ENCODE measurements around the gene BHLHA9. TPM values are rescaled to one million over a fixed set of nuclear protein-coding genes. Genes with fewer than 3 reads are reported as not detected.
A peak's percentile ranks its signal among the peaks of the same experiment; 100 is the strongest.

The BHLHA9 gene
- total and polyA plus RNA-seq, 9 of the 15 experiments (the other 6 are each of a cell fraction or from before 2014, with no cell fraction given) = not detected

GRCh38 chr17:1260770-1261161, 9.5 kb upstream of the BHLHA9 start (continued):
- TF ChIP-seq, protein P1, sequence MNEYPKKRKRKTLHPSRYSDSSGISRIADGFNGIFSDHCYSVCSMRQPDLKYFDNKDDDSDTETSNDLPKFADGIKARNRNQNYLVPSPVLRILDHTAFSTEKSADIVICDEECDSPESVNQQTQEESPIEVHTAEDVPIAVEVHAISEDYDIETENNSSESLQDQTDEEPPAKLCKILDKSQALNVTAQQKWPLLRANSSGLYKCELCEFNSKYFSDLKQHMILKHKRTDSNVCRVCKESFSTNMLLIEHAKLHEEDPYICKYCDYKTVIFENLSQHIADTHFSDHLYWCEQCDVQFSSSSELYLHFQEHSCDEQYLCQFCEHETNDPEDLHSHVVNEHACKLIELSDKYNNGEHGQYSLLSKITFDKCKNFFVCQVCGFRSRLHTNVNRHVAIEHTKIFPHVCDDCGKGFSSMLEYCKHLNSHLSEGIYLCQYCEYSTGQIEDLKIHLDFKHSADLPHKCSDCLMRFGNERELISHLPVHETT (CRISPR knock-in tag; conservative IDR thresholded peaks at IDR 0.05 in 1 of 2, IDR thresholded peaks at IDR 0.05 in 1 of 2) = no peak

- BruUV-seq (replicated peaks) = no TSS peak
- POLR2A ChIA-PET = no interaction called here
- WGBS (ENCODE audit: insufficient coverage, low coverage, missing lambda C conversion rate) = 35% methylated on average over 5 of the region's 9 CpGs
- intact Hi-C loops (cut with micrococcal nuclease) (no loop called here), in situ Hi-C loops (cut with MboI) (no loop called here)
- H3K9me1 ChIP-seq (ENCODE audit: control insufficient read depth, insufficient read depth, low read length) = no peaks in the 10 kb centered on the region
- H2AFZ ChIP-seq (ENCODE audit: low read depth, low read length) = no peak overlapping the region
- no peak overlapping the region; a peak in 1 of 4 replicates for H3K9ac ChIP-seq (ENCODE audit: insufficient read depth in 1 of 2, low read depth in 2 of 2, low read length in 2 of 2)
- H3K27ac ChIP-seq (ENCODE audit: extremely low read depth, low read depth, low read length) = no peak overlapping the region
- H3K4me2 ChIP-seq (ENCODE audit: insufficient read depth, low read length) = no peak overlapping the region
- peak in 2 of 4 experiments; percentile 21 to 28 for DNase-seq (ENCODE audit: extremely low read depth in 1 of 4, low spot score in 3 of 4)
- no peaks in the 10 kb centered on the region for H3K36me3 ChIP-seq (ENCODE audit: control insufficient read depth, insufficient read depth, low read length)
- H3K79me2 ChIP-seq (ENCODE audit: control insufficient read depth, insufficient read depth, low read length) = no peaks in the 10 kb centered on the region
- H3K4me1 ChIP-seq (replicated peaks in 1 of 2; ENCODE audit: control insufficient read depth in 2 of 2, insufficient read depth in 2 of 2, low read length in 2 of 2) = peaks cover 2 to 10% of the 10 kb centered on the region in 2 experiments; a peak in 4 of 5 replicates
- no peak for ATAC-seq
- no peak for FAIRE-seq
- no peaks in the 10 kb centered on the region for H4K20me1 ChIP-seq (replicated peaks; ENCODE audit: control insufficient read depth, insufficient read depth, low read length)
- CTCF ChIA-PET (ENCODE audit: low intra/inter-chr PET ratio) = no interaction called here
- no peaks in the 10 kb centered on the region for H3K9me3 ChIP-seq (replicated peaks; ENCODE audit: control insufficient read depth, insufficient read depth, low read depth, low read length)
- no peaks in the 10 kb centered on the region for H3K27me3 ChIP-seq (ENCODE audit: control insufficient read depth in 2 of 2, insufficient read depth in 2 of 2, low read length in 2 of 2)
- no peak overlapping the region for H3K4me3 ChIP-seq
- TF ChIP-seq, protein P2, sequence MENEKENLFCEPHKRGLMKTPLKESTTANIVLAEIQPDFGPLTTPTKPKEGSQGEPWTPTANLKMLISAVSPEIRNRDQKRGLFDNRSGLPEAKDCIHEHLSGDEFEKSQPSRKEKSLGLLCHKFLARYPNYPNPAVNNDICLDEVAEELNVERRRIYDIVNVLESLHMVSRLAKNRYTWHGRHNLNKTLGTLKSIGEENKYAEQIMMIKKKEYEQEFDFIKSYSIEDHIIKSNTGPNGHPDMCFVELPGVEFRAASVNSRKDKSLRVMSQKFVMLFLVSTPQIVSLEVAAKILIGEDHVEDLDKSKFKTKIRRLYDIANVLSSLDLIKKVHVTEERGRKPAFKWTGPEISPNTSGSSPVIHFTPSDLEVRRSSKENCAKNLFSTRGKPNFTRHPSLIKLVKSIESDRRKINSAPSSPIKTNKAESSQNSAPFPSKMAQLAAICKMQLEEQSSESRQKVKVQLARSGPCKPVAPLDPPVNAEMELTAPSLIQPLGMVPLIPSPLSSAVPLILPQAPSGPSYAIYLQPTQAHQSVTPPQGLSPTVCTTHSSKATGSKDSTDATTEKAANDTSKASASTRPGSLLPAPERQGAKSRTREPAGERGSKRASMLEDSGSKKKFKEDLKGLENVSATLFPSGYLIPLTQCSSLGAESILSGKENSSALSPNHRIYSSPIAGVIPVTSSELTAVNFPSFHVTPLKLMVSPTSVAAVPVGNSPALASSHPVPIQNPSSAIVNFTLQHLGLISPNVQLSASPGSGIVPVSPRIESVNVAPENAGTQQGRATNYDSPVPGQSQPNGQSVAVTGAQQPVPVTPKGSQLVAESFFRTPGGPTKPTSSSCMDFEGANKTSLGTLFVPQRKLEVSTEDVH (IDR thresholded peaks at IDR 0.05; ENCODE audit: low read depth, partially characterized antibody) = no peak
- TF ChIP-seq ZNF695 (CRISPR knock-in tag; IDR thresholded peaks at IDR 0.05) (no peak), TCF15 (CRISPR knock-in tag; IDR thresholded peaks at IDR 0.05) (no peak), THRA (IDR thresholded peaks at IDR 0.05) (no peak), RBFOX2 (IDR thresholded peaks at IDR 0.05; ENCODE audit: low read depth, low read length) (no peak), ZNF668 (CRISPR knock-in tag; IDR thresholded peaks at IDR 0.05) (no peak), PKNOX1 (IDR thresholded peaks at IDR 0.05) (peak; percentile 83), SREBF2 (CRISPR knock-in tag; IDR thresholded peaks at IDR 0.05) (no peak), EGR1 (conservative IDR thresholded peaks at IDR 0.05) (0 out of 2 replicates have a peak, but pooled peaks have one; percentile 13)
- TF ChIP-seq, protein P3, sequence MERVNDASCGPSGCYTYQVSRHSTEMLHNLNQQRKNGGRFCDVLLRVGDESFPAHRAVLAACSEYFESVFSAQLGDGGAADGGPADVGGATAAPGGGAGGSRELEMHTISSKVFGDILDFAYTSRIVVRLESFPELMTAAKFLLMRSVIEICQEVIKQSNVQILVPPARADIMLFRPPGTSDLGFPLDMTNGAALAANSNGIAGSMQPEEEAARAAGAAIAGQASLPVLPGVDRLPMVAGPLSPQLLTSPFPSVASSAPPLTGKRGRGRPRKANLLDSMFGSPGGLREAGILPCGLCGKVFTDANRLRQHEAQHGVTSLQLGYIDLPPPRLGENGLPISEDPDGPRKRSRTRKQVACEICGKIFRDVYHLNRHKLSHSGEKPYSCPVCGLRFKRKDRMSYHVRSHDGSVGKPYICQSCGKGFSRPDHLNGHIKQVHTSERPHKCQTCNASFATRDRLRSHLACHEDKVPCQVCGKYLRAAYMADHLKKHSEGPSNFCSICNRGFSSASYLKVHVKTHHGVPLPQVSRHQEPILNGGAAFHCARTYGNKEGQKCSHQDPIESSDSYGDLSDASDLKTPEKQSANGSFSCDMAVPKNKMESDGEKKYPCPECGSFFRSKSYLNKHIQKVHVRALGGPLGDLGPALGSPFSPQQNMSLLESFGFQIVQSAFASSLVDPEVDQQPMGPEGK (CRISPR knock-in tag; IDR thresholded peaks at IDR 0.05; ENCODE audit: borderline replicate concordance) = no peak
These were observed 6.0 kb upstream of the BHLHA9 start for GRCh38 chr17:1264196-1264595.

Data from K562 (cell line).